Calu3 (cell line): ENCODE data around the gene MTERF4. TPM values are rescaled to one million over a fixed set of nuclear protein-coding genes. Genes with fewer than 3 reads are reported as not detected.

ENCODE experiments used
- BruUV-seq: library from RNA; stranded (reverse); fragments of 400-500 nt; replicated peaks from 2 replicates; lab custom pipeline; 2021; lab: Mats Ljungman, UMichigan
- CTCF ChIA-PET: fragments of 300-600 bp; sonication (Branson Sonifier 250); formaldehyde crosslinking; loops from one replicate; lab custom pipeline; 2022; ENCODE audit warnings: antibody characterized with exemption; lab: Charles Lee
- DNase-seq: peaks from one replicate; pipeline ENCODE4 v3.0.0; 2022
- H3K27ac Mint-ChIP-seq: one replicate; pipeline ENCODE4 v1.8.0; 2022; ENCODE audit warnings: mixed read lengths; ENCODE audit not compliant: unreplicated experiment
- H3K27me3 Mint-ChIP-seq: one replicate; pipeline ENCODE4 v1.8.0; 2022; ENCODE audit warnings: mixed read lengths; ENCODE audit not compliant: unreplicated experiment
- H3K36me3 Mint-ChIP-seq: one replicate; pipeline ENCODE4 v1.8.0; 2022; ENCODE audit warnings: mild to moderate bottlenecking, moderate library complexity, mixed read lengths; ENCODE audit not compliant: insufficient read depth, unreplicated experiment
- H3K4me1 Mint-ChIP-seq: one replicate; pipeline ENCODE4 v1.8.0; 2022; ENCODE audit warnings: mild to moderate bottlenecking, low read depth, mixed read lengths; ENCODE audit not compliant: unreplicated experiment
- H3K4me3 Mint-ChIP-seq: one replicate; pipeline ENCODE4 v1.8.0; 2022; ENCODE audit warnings: mild to moderate bottlenecking, low read depth, moderate library complexity, mixed read lengths; ENCODE audit not compliant: unreplicated experiment
- H3K9me3 Mint-ChIP-seq: one replicate; pipeline ENCODE4 v1.8.0; 2022; ENCODE audit warnings: low read depth, mixed read lengths; ENCODE audit not compliant: unreplicated experiment
- CTCF ChIP-seq: fragments of 200-600 bp; IDR thresholded peaks from one replicate; pipeline ENCODE4 v1.8.0; 2022; ENCODE audit warnings: antibody characterized with exemption; ENCODE audit not compliant: unreplicated experiment
- intact Hi-C: fragments of 100-400 bp; cut with micrococcal nuclease; formaldehyde crosslinking; loops from one replicate; pipeline ENCODE4 v1.10.0; 2022; ENCODE audit not compliant: unreplicated experiment
- total RNA-seq: library from RNA; stranded (reverse); gene quantifications from 2 replicates; pipeline ENCODE4 v1.2.3, GENCODE V29; 2022

The MTERF4 gene
- total RNA-seq, 1 experiment from 2014 or later, result 33.6 TPM

- Mint-ChIP-seq H3K27me3 (no peaks in the 10 kb centered on the region), H3K27ac (no peak overlapping the region), H3K9me3 (no peaks in the 10 kb centered on the region), H3K4me3 (no peak overlapping the region), H3K36me3 (peaks cover 13% of the 10 kb centered on the region), H3K4me1 (no peaks in the 10 kb centered on the region)
- intact Hi-C loops, result no loop called here
- no TSS peak for BruUV-seq
- CTCF ChIA-PET, result no interaction called here
- no peak for DNase-seq
- TF ChIP-seq CTCF, result no peak
Measured at GRCh38 chr2:241120440-241120839, 18.4 kb upstream of the MTERF4 start.

GRCh38 chr2:241118737-241119505, 16.8 kb upstream of the MTERF4 start:
- no peak for TF ChIP-seq CTCF
- no peak overlapping the region for H3K27ac Mint-ChIP-seq
- H3K27me3 Mint-ChIP-seq, result no peaks in the 10 kb centered on the region
- DNase-seq, result no peak
- H3K36me3 Mint-ChIP-seq, result peaks cover 19% of the 10 kb centered on the region
- no peaks in the 10 kb centered on the region for H3K9me3 Mint-ChIP-seq
- intact Hi-C loops, result no loop called here
- CTCF ChIA-PET, result no interaction called here
- no TSS peak for BruUV-seq
- H3K4me3 Mint-ChIP-seq, result no peak overlapping the region
- H3K4me1 Mint-ChIP-seq, result no peaks in the 10 kb centered on the region

GRCh38 chr2:241116606-241117560, 14.8 kb upstream of the MTERF4 start:
- Mint-ChIP-seq H3K27ac (no peak overlapping the region), H3K36me3 (peaks cover 15% of the 10 kb centered on the region), H3K4me3 (no peak overlapping the region), H3K9me3 (no peaks in the 10 kb centered on the region), H3K27me3 (no peaks in the 10 kb centered on the region), H3K4me1 (no peaks in the 10 kb centered on the region)
- no TSS peak for BruUV-seq
- intact Hi-C loops, result no loop called here
- no peak for TF ChIP-seq CTCF
- no peak for DNase-seq
- CTCF ChIA-PET, result no interaction called here

- no peak overlapping the region for H3K4me3 Mint-ChIP-seq
- CTCF ChIA-PET, result no interaction called here
Measured at GRCh38 chr2:241115361-241115760, 13.3 kb upstream of the MTERF4 start.

More at GRCh38 chr2:241115361-241115760, 13.3 kb upstream of the MTERF4 start:
- Mint-ChIP-seq H3K27me3 (no peaks in the 10 kb centered on the region), H3K4me1 (no peaks in the 10 kb centered on the region), H3K27ac (no peak overlapping the region), H3K9me3 (no peaks in the 10 kb centered on the region), H3K36me3 (peaks cover 14% of the 10 kb centered on the region)
- intact Hi-C loops, result no loop called here
- BruUV-seq, result no TSS peak
- TF ChIP-seq CTCF, result no peak
- DNase-seq, result no peak
